ENCODE results near the gene RPH3AL.

GRCh38 chr17:396788-397187 lies 44.2 kb upstream of the RPH3AL start:
- TF ChIP-seq EZH2 (IDR thresholded peaks at IDR 0.05; ENCODE audit: low read length, unreplicated experiment) (no peak), CTCF (conservative IDR thresholded peaks at IDR 0.05; ENCODE audit: low read depth, low read length) (no peak)

All from PC-3 (cell line).